Activated naive CD4-positive, alpha-beta T cell treated with anti-CD3 and anti-CD28 coated beads for 36 hours (primary cell): ENCODE measurements around the gene R3HDM4. TPM values are rescaled to one million over a fixed set of nuclear protein-coding genes. Genes with fewer than 3 reads are reported as not detected.
"Not testable (repeated sequence)": the region's sequence is repeated elsewhere in the genome, so short reads cannot be mapped to it uniquely, and the experiment has no call there.

Source experiments
- CTCF ChIA-PET: fragments of 350-600 bp; sonication (Branson Sonifier 250); formaldehyde crosslinking; loops from one replicate; lab custom pipeline; 2021; ENCODE audit warnings: antibody characterized with exemption; lab: Charles Lee
- DNase-seq: peaks from one replicate; pipeline ENCODE4 v3.0.0-alpha.2; 2020
- H3K27ac Mint-ChIP-seq: one replicate; pipeline ENCODE4 v1.8.0; 2021; ENCODE audit warnings: mild to moderate bottlenecking, mixed read lengths
- H3K27me3 Mint-ChIP-seq: one replicate; pipeline ENCODE4 v1.8.0; 2021; ENCODE audit warnings: low read depth, mixed read lengths
- H3K36me3 Mint-ChIP-seq: one replicate; pipeline ENCODE4 v1.8.0; 2021; ENCODE audit warnings: low read depth, mixed read lengths
- H3K4me1 Mint-ChIP-seq: one replicate; pipeline ENCODE4 v1.8.0; 2021; ENCODE audit warnings: low read depth, mixed read lengths
- H3K4me3 Mint-ChIP-seq: one replicate; pipeline ENCODE4 v1.8.0; 2021; ENCODE audit warnings: mild to moderate bottlenecking, moderate library complexity, mixed read lengths
- H3K9me3 Mint-ChIP-seq: one replicate; pipeline ENCODE4 v1.8.0; 2021; ENCODE audit warnings: mixed read lengths
- intact Hi-C: fragments of 100-400 bp; cut with micrococcal nuclease; formaldehyde crosslinking; loops from one replicate; pipeline ENCODE4 v1.15.1; 2023
- total RNA-seq, 2 experiments: library from RNA; stranded (reverse); gene quantifications; one replicate each; pipeline ENCODE4 v1.2.3, GENCODE V29; 2021

The R3HDM4 gene
- 100 to 1,000 TPM; 111 to 120 TPM for total RNA-seq

DNA sequence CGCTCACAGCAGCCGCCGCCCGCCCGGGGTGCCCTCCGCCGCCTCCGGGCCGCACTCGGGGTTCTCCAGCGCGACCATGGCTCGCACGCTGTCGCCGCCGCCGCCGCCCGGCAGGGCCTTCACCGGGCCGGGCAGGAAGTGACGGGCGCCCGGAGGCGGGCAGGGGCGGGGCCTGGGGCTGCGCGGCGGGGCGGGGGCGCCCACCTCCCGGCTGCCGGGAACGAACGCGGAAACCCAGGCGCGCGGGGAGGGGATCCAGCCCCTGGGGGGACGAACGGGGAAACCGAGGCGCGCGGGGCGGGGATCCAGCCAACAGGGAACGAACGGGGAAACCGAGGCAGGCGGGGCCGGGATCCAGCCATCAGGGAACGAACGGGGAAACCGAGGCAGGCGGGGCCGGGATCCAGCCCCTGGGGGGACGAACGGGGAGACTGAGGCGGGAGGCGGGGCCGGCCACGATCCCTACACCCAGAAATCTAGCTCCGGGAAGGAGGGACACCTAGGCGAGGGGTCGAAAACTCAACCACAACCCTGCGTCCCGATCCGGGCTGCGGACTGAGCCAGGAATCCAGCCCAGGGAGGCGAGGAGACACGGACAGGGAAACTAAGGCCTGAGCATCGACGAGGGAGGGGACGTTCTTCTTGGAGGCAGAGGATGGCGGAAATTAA is at the start of gene R3HDM4:
Gene R3HDM4 (minus strand): TSS at position 140 of the 669 bp plus-strand sequence. CDS start 62 bp downstream, at position 78.
- H3K36me3 Mint-ChIP-seq, result peaks cover 5% of the 10 kb centered on the region
- CTCF ChIA-PET, result interaction anchor here (3.9 kb wide), 1 partner anchor 49 kb away, joined by 21 read pairs; no protein-coding TSS in a partner anchor
- peaks cover 2% of the 10 kb centered on the region for H3K27me3 Mint-ChIP-seq
- peak within 1 kb of the TSS; percentile 84 for H3K4me3 Mint-ChIP-seq
- H3K27ac Mint-ChIP-seq, result peak within 1 kb of the TSS; percentile 95
- intact Hi-C loops, result loop anchor here (1.0 kb wide), 1 partner anchor 20 kb away; the partner anchor contains the start of genes MED16 and RNU6-9
- DNase-seq, result peak; percentile 88
- peaks cover 34% of the 10 kb centered on the region for H3K4me1 Mint-ChIP-seq
- H3K9me3 Mint-ChIP-seq, result no peaks in the 10 kb centered on the region

DNA sequence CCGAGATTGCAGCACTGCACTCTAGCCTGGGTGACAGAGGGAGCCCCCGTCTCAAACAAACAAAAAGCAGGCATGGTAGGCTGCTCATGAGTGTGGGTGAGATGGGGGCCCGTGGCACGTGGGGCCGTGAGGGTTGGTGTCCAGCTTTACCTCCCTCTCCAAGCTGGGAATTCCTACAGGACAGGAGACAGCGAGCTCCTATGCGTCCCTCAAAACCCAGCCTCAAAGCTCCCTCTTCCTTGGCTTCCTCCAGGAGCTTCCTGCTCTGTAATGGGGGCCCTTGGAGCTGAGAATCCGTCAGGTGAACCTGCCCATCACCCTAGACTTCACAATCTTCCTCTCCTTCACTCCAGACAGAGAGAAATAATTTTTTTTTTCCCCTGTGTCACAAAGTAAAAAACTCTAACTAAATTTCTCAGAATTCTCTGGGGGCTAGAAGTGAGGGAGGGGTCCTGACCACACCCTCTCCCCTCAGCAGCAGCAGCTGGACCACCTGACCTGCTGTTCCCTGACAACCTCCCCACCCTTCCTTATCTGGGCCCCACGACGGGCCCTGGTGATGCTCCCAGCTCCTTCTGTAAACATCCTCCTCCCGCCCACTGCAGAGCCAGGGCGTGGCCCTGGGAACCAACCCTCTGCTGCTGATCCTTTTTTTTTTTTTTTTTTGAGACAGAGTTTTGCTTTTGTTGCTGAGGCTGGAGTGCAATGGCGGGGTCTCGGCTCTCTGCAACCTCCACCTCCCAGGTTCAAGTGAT is 49.0 kb upstream of the R3HDM4 start:
- Mint-ChIP-seq H3K4me1 (peaks cover 8% of the 10 kb centered on the region), H3K9me3 (peaks cover 3% of the 10 kb centered on the region), H3K27me3 (no peaks in the 10 kb centered on the region), H3K36me3 (peaks cover 12% of the 10 kb centered on the region), H3K27ac (no peak overlapping the region), H3K4me3 (no peak overlapping the region)
- CTCF ChIA-PET, result no interaction called here
- intact Hi-C loops, result no loop called here
- DNase-seq, result no peak

GRCh38 chr19:960601-960938 is 47.6 kb upstream of the R3HDM4 start:
- Mint-ChIP-seq H3K27me3 (no peaks in the 10 kb centered on the region), H3K36me3 (peaks cover 8% of the 10 kb centered on the region), H3K4me3 (no peak overlapping the region), H3K4me1 (peaks cover 8% of the 10 kb centered on the region), H3K9me3 (peaks cover 3% of the 10 kb centered on the region), H3K27ac (no peak overlapping the region)
- intact Hi-C loops, result no loop called here
- no peak for DNase-seq
- CTCF ChIA-PET, result no interaction called here

GRCh38 chr19:960020-960419 is 47.0 kb upstream of the R3HDM4 start:
- intact Hi-C loops, result no loop called here
- CTCF ChIA-PET, result no interaction called here
- peaks cover 4% of the 10 kb centered on the region for H3K36me3 Mint-ChIP-seq
- H3K9me3 Mint-ChIP-seq, result no peaks in the 10 kb centered on the region
- peaks cover 8% of the 10 kb centered on the region for H3K4me1 Mint-ChIP-seq
- H3K4me3 Mint-ChIP-seq, result no peak overlapping the region
- no peak overlapping the region for H3K27ac Mint-ChIP-seq
- no peak for DNase-seq
- no peaks in the 10 kb centered on the region for H3K27me3 Mint-ChIP-seq

DNA sequence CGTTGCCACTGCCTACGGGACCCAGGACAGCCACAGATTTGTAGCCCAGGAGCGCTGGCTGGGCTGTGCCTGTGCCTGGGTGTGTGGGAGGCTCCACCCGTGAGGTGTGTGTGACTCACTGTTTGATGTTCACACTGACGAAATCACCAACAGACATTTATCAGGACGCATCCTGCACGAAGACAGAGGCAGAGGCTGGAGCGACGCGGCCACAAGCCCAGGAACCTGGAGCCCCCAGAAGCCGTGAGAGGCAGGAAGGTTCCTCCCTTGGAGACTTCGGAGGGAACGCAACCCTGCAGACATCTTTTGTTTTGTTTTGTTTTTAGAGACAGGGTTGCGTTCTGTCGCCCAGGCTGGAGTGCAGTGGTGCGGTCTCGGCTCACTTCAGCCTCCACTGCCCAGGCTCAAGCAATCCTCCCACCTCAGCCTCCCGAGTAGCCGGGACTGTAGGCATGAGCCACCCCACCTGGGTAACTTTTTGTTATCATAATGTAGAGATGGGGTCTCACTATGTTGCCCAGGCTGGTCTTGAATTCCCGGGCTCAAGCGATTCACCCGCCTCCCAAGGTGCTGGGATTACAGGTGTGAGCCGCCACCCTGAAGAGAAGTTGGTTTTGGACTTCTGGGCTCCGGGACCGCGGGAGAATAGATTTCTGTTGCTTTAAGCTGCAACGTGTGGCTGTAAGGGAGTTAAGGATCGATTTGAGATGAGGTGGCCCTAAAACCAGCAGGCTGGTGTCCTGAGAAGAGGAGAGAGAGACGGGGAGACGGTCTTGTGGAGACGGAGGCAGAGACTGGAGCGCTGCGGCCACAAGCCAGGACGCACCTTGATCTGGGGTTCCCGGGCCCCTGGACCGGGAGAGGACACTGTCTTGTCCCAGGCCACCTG is 46.2 kb upstream of the R3HDM4 start:
- H3K27me3 Mint-ChIP-seq, result no peaks in the 10 kb centered on the region
- peaks cover 1% of the 10 kb centered on the region for H3K36me3 Mint-ChIP-seq
- DNase-seq, result peak; percentile 17
- no peak overlapping the region for H3K27ac Mint-ChIP-seq
- no peaks in the 10 kb centered on the region for H3K9me3 Mint-ChIP-seq
- peaks cover 8% of the 10 kb centered on the region for H3K4me1 Mint-ChIP-seq
- CTCF ChIA-PET, result no interaction called here
- H3K4me3 Mint-ChIP-seq, result no peak overlapping the region
- intact Hi-C loops, result no loop called here

DNA sequence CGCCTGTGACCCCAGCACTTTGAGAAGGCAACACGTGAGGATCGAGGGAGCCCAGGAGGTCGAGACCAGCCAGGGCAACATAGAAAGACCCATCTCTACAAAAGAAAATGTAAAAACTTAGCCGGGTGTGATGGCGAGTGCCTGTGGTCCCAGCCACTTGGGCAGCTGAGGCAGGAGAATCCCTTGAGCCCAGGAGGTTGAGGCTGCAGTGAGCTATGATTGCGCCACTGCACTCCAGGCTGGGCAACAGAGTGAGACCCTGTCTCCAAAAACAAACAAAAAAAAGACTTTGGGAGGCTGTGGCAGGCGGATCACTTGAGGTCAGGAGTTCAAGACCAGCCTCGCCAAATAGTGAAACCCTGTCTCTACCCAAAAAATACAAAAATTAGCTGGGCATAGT is 44.6 kb upstream of the R3HDM4 start:
- H3K36me3 Mint-ChIP-seq, H3K27me3 Mint-ChIP-seq, CTCF ChIA-PET, H3K9me3 Mint-ChIP-seq, intact Hi-C loops, H3K4me3 Mint-ChIP-seq, H3K27ac Mint-ChIP-seq, DNase-seq: not testable (repeated sequence)
- H3K4me1 Mint-ChIP-seq, result peaks cover 16% of the 10 kb centered on the region

- H3K27me3 Mint-ChIP-seq, result no peaks in the 10 kb centered on the region
- no peak overlapping the region for H3K27ac Mint-ChIP-seq
- intact Hi-C loops, result no loop called here
- DNase-seq, result no peak
- no peak overlapping the region for H3K4me3 Mint-ChIP-seq
- H3K9me3 Mint-ChIP-seq, result no peaks in the 10 kb centered on the region
- peaks cover 12% of the 10 kb centered on the region for H3K4me1 Mint-ChIP-seq
- H3K36me3 Mint-ChIP-seq, result no peaks in the 10 kb centered on the region
- CTCF ChIA-PET, result no interaction called here
Measured at GRCh38 chr19:956766-957440, 43.9 kb upstream of the R3HDM4 start.

DNA sequence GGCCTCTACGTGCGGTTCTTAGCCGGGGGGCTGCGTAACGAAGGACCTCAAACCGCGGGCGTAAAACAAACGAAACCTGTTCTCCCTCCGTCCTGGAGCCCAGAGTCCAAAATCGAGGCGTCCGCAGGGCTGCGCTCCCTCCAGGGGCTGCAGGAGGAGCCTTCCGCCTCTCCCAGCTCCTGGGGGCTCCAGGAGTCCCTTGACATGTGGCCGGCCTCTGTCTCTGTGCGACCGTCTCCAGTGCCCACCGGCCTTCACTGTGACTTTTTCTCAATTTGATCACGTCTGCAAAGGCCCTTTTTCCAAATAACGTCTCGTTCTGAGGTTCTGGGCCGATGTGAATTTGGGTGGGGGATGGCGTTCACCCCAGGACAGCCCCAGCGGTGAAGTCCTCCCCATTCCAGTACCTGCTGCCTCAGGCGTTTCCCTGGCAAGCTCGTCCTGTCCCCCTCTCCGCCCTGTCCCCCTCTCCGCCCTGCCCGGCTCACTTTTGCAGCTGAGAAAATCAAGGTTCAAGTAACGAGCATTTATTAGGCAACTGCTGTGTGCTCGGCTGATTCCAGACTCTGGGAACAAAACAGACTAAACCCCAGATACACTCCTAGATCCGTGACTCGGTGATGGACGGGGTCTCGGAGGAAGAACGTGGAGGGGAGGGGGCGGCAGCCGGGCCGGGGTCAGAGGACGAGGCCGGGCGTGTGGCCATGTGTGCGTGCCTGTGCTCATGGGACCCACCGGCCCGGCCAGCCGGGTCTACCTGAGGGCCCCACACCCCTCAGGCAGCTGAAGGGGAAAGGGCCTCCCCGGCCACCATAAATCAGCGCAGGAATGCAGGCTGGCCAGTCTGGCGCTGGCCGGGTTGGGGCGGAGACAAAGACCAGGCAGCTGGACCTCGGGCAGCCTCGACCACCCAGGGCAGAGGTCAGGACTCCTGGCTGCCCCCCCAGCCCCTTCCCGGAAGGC is 43.1 kb upstream of the R3HDM4 start:
- Mint-ChIP-seq H3K4me3 (no peak overlapping the region), H3K27ac (no peak overlapping the region), H3K4me1 (peaks cover 12% of the 10 kb centered on the region), H3K36me3 (no peaks in the 10 kb centered on the region), H3K9me3 (no peaks in the 10 kb centered on the region), H3K27me3 (no peaks in the 10 kb centered on the region)
- DNase-seq, result no peak
- intact Hi-C loops, result no loop called here
- CTCF ChIA-PET, result no interaction called here

- CTCF ChIA-PET, result no interaction called here
- Mint-ChIP-seq H3K36me3 (no peaks in the 10 kb centered on the region), H3K9me3 (no peaks in the 10 kb centered on the region), H3K27ac (no peak overlapping the region), H3K27me3 (no peaks in the 10 kb centered on the region), H3K4me1 (peaks cover 12% of the 10 kb centered on the region), H3K4me3 (no peak overlapping the region)
- DNase-seq, result no peak
- intact Hi-C loops, result no loop called here
Measured at GRCh38 chr19:954672-955494, 41.9 kb upstream of the R3HDM4 start.

DNA sequence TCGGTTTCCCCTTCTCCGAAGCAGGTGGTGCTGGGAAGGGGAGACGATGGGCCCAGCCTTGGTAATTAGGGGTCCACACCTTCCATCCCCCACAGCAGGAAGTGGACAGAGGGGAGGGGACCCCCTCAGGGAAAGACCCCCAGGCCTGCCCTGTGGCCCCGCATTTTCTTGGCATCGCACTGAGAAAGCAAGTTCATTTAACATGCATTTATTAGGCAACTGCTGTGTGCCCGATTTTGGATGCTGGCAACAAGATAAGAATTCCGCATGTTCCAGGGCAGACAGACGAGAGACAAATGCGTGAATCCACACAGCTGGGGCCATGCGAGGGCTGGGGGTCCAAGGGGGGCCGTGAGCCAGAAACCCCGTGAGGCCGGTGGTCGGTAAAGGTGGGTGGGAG is 41.3 kb upstream of the R3HDM4 start:
- H3K9me3 Mint-ChIP-seq, result no peaks in the 10 kb centered on the region
- DNase-seq, result no peak
- CTCF ChIA-PET, result no interaction called here
- no peak overlapping the region for H3K4me3 Mint-ChIP-seq
- no peaks in the 10 kb centered on the region for H3K27me3 Mint-ChIP-seq
- no peaks in the 10 kb centered on the region for H3K36me3 Mint-ChIP-seq
- no peak overlapping the region for H3K27ac Mint-ChIP-seq
- intact Hi-C loops, result no loop called here
- H3K4me1 Mint-ChIP-seq, result peaks cover 12% of the 10 kb centered on the region
